Measurements from ENCODE around the gene DNAJB6.

The DNAJB6 gene

GRCh38 chr7:157438121-157439025 is 101.6 kb downstream of the DNAJB6 start:
- DNase-seq, result no peak
- no peak overlapping the region for H3K27ac ChIP-seq (ENCODE audit: low read depth, low read length)
- H2BK15ac ChIP-seq (replicated peaks; ENCODE audit: low read depth), result no peak overlapping the region

GRCh38 chr7:157439149-157439548 is 102.3 kb downstream of the DNAJB6 start:
- H3K4me1 ChIP-seq (ENCODE audit: control insufficient read depth, low read depth, low read length), result no peaks in the 10 kb centered on the region

More at GRCh38 chr7:157438121-157439025, 101.6 kb downstream of the DNAJB6 start:
- Histone ChIP-seq H3K4me1 (ENCODE audit: control insufficient read depth, low read depth, low read length) (no peaks in the 10 kb centered on the region), H3K4me3 (ENCODE audit: low read length) (no peak overlapping the region), H3K4me2 (ENCODE audit: low read length) (no peak overlapping the region), H3K9ac (ENCODE audit: low read length) (no peak overlapping the region), H3K56ac (ENCODE audit: low read length) (no peak overlapping the region), H4K5ac (ENCODE audit: low read length) (no peak overlapping the region), H3K79me2 (ENCODE audit: control insufficient read depth, insufficient read depth, low read length) (no peaks in the 10 kb centered on the region), H3K23ac (ENCODE audit: low read length) (no peak overlapping the region), H4K8ac (ENCODE audit: low read depth, low read length) (no peak overlapping the region), H2AK5ac (ENCODE audit: low read length) (no peak overlapping the region), H3K36me3 (ENCODE audit: control insufficient read depth, insufficient read depth, low read length) (no peaks in the 10 kb centered on the region), H2BK120ac (ENCODE audit: low read depth, low read length) (no peak overlapping the region), H3K27me3 (ENCODE audit: insufficient read depth, low read length, poor library complexity) (no peaks in the 10 kb centered on the region), H3K18ac (ENCODE audit: low read length) (no peak overlapping the region), H3K79me1 (ENCODE audit: low read length) (no peaks in the 10 kb centered on the region), H2BK5ac (ENCODE audit: low read length) (no peak overlapping the region), H3K4ac (ENCODE audit: low read depth, low read length) (no peak overlapping the region)
- WGBS (ENCODE audit: extremely low coverage, insufficient coverage, low lambda C conversion rate), result no CpG with 5 or more reads among the region's 18 CpGs

DNA sequence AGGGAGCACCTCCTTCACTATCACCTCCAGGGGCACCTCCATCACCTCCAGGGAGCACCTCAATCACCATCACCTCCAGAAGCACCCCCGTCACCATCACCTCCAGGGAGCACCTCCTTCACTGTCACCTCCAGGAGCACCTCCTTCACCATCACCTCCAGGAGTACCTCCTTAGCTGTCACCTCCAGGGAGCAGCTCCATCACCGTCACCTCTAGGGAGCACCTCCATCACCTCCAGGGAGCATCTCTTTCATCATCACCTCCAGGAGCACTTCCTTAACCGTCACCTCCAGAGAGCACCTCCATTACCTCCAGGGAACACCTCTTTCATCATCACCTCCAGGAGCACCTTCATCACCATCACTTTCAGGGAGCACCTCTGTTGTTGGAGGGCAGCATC is 103.0 kb downstream of the DNAJB6 start:
- Histone ChIP-seq H3K27me3 (ENCODE audit: insufficient read depth, low read length, poor library complexity) (no peaks in the 10 kb centered on the region), H3K4ac (ENCODE audit: low read depth, low read length) (no peak overlapping the region), H2BK120ac (ENCODE audit: low read depth, low read length) (no peak overlapping the region), H3K56ac (ENCODE audit: low read length) (no peak overlapping the region), H4K8ac (ENCODE audit: low read depth, low read length) (no peak overlapping the region), H3K27ac (ENCODE audit: low read depth, low read length) (no peak overlapping the region), H3K36me3 (ENCODE audit: control insufficient read depth, insufficient read depth, low read length) (no peaks in the 10 kb centered on the region), H2AK5ac (ENCODE audit: low read length) (no peak overlapping the region), H3K4me3 (ENCODE audit: low read length) (no peak overlapping the region), H3K4me1 (ENCODE audit: control insufficient read depth, low read depth, low read length) (no peaks in the 10 kb centered on the region), H3K18ac (ENCODE audit: low read length) (no peak overlapping the region), H3K23ac (ENCODE audit: low read length) (no peak overlapping the region), H2BK15ac (replicated peaks; ENCODE audit: low read depth) (no peak overlapping the region), H3K4me2 (ENCODE audit: low read length) (no peak overlapping the region), H3K9ac (ENCODE audit: low read length) (no peak overlapping the region), H4K5ac (ENCODE audit: low read length) (no peak overlapping the region), H2BK5ac (ENCODE audit: low read length) (no peak overlapping the region), H3K79me2 (ENCODE audit: control insufficient read depth, insufficient read depth, low read length) (no peaks in the 10 kb centered on the region), H3K79me1 (ENCODE audit: low read length) (no peaks in the 10 kb centered on the region)
- WGBS (ENCODE audit: extremely low coverage, insufficient coverage, low lambda C conversion rate), result no CpG with 5 or more reads among the region's 3 CpGs
- no peak for DNase-seq

More at GRCh38 chr7:157439149-157439548, 102.3 kb downstream of the DNAJB6 start:
- Histone ChIP-seq H3K23ac (ENCODE audit: low read length) (no peak overlapping the region), H3K27ac (ENCODE audit: low read depth, low read length) (no peak overlapping the region), H3K4me2 (ENCODE audit: low read length) (no peak overlapping the region), H2AK5ac (ENCODE audit: low read length) (no peak overlapping the region), H4K5ac (ENCODE audit: low read length) (no peak overlapping the region), H2BK5ac (ENCODE audit: low read length) (no peak overlapping the region), H3K79me2 (ENCODE audit: control insufficient read depth, insufficient read depth, low read length) (no peaks in the 10 kb centered on the region), H3K4me3 (ENCODE audit: low read length) (no peak overlapping the region), H3K36me3 (ENCODE audit: control insufficient read depth, insufficient read depth, low read length) (no peaks in the 10 kb centered on the region), H3K56ac (ENCODE audit: low read length) (no peak overlapping the region), H3K9ac (ENCODE audit: low read length) (no peak overlapping the region), H3K18ac (ENCODE audit: low read length) (no peak overlapping the region), H3K79me1 (ENCODE audit: low read length) (no peaks in the 10 kb centered on the region), H3K4ac (ENCODE audit: low read depth, low read length) (no peak overlapping the region), H2BK15ac (replicated peaks; ENCODE audit: low read depth) (no peak overlapping the region), H3K27me3 (ENCODE audit: insufficient read depth, low read length, poor library complexity) (no peaks in the 10 kb centered on the region), H4K8ac (ENCODE audit: low read depth, low read length) (no peak overlapping the region), H2BK120ac (ENCODE audit: low read depth, low read length) (no peak overlapping the region)
- WGBS (ENCODE audit: extremely low coverage, insufficient coverage, low lambda C conversion rate), result no CpG with 5 or more reads among the region's 6 CpGs
- no peak for DNase-seq

GRCh38 chr7:157440346-157441022 is 103.7 kb downstream of the DNAJB6 start:
- no peak overlapping the region for H3K18ac ChIP-seq (ENCODE audit: low read length)
- no peak overlapping the region for H3K4ac ChIP-seq (ENCODE audit: low read depth, low read length)
- H3K23ac ChIP-seq (ENCODE audit: low read length), result no peak overlapping the region
- no peak overlapping the region for H3K56ac ChIP-seq (ENCODE audit: low read length)
- H2BK120ac ChIP-seq (ENCODE audit: low read depth, low read length), result no peak overlapping the region
- no CpG with 5 or more reads among the region's 22 CpGs for WGBS (ENCODE audit: extremely low coverage, insufficient coverage, low lambda C conversion rate)
- H3K9ac ChIP-seq (ENCODE audit: low read length), result no peak overlapping the region
- H2BK15ac ChIP-seq (replicated peaks; ENCODE audit: low read depth), result no peak overlapping the region
- H4K8ac ChIP-seq (ENCODE audit: low read depth, low read length), result no peak overlapping the region
- H4K5ac ChIP-seq (ENCODE audit: low read length), result no peak overlapping the region
- H3K79me1 ChIP-seq (ENCODE audit: low read length), result no peaks in the 10 kb centered on the region
- no peak overlapping the region for H3K27ac ChIP-seq (ENCODE audit: low read depth, low read length)
- no peak overlapping the region for H3K4me3 ChIP-seq (ENCODE audit: low read length)
- no peaks in the 10 kb centered on the region for H3K79me2 ChIP-seq (ENCODE audit: control insufficient read depth, insufficient read depth, low read length)
- no peak for DNase-seq
- no peak overlapping the region for H3K4me2 ChIP-seq (ENCODE audit: low read length)
- H2AK5ac ChIP-seq (ENCODE audit: low read length), result no peak overlapping the region
- no peaks in the 10 kb centered on the region for H3K4me1 ChIP-seq (ENCODE audit: control insufficient read depth, low read depth, low read length)
- H2BK5ac ChIP-seq (ENCODE audit: low read length), result no peak overlapping the region
- H3K36me3 ChIP-seq (ENCODE audit: control insufficient read depth, insufficient read depth, low read length), result no peaks in the 10 kb centered on the region
- H3K27me3 ChIP-seq (ENCODE audit: insufficient read depth, low read length, poor library complexity), result no peaks in the 10 kb centered on the region

- H3K4me3 ChIP-seq (ENCODE audit: low read length), result no peak overlapping the region
- H3K27me3 ChIP-seq (ENCODE audit: insufficient read depth, low read length, poor library complexity), result no peaks in the 10 kb centered on the region
- no peak overlapping the region for H3K4me2 ChIP-seq (ENCODE audit: low read length)
- H2BK120ac ChIP-seq (ENCODE audit: low read depth, low read length), result no peak overlapping the region
- H3K36me3 ChIP-seq (ENCODE audit: control insufficient read depth, insufficient read depth, low read length), result no peaks in the 10 kb centered on the region
- H3K9ac ChIP-seq (ENCODE audit: low read length), result no peak overlapping the region
- H4K5ac ChIP-seq (ENCODE audit: low read length), result no peak overlapping the region
- no peak overlapping the region for H4K8ac ChIP-seq (ENCODE audit: low read depth, low read length)
- H3K4me1 ChIP-seq (ENCODE audit: control insufficient read depth, low read depth, low read length), result no peaks in the 10 kb centered on the region
- H2BK5ac ChIP-seq (ENCODE audit: low read length), result no peak overlapping the region
- WGBS (ENCODE audit: extremely low coverage, insufficient coverage, low lambda C conversion rate), result no CpG with 5 or more reads among the region's 17 CpGs
- H3K27ac ChIP-seq (ENCODE audit: low read depth, low read length), result no peak overlapping the region
- DNase-seq, result no peak
- no peaks in the 10 kb centered on the region for H3K79me2 ChIP-seq (ENCODE audit: control insufficient read depth, insufficient read depth, low read length)
- H3K4ac ChIP-seq (ENCODE audit: low read depth, low read length), result no peak overlapping the region
- no peak overlapping the region for H2BK15ac ChIP-seq (replicated peaks; ENCODE audit: low read depth)
- no peak overlapping the region for H2AK5ac ChIP-seq (ENCODE audit: low read length)
- no peak overlapping the region for H3K18ac ChIP-seq (ENCODE audit: low read length)
- no peak overlapping the region for H3K23ac ChIP-seq (ENCODE audit: low read length)
- no peak overlapping the region for H3K56ac ChIP-seq (ENCODE audit: low read length)
- H3K79me1 ChIP-seq (ENCODE audit: low read length), result no peaks in the 10 kb centered on the region
These were observed 104.2 kb downstream of the DNAJB6 start for GRCh38 chr7:157441023-157441399.
